Activated CD8-positive, alpha-beta memory T cell treated with anti-CD3 and anti-CD28 coated beads, Interleukin-2, amount 50 U/mL, for 1 hour (primary cell): ENCODE data around the gene ITIH6.
"Not testable (repeated sequence)": the region's sequence is repeated elsewhere in the genome, so short reads cannot be mapped to it uniquely, and the experiment has no call there.

Experiments used
- DNase-seq: peaks from one replicate; pipeline ENCODE4 v3.0.0-alpha.2; 2020; ENCODE audit errors: extremely low read depth

ITIH6 gene

GRCh38 chrX:54808109-54808604, 10.1 kb upstream of the ITIH6 start:
- no peak for DNase-seq

GRCh38 chrX:54807524-54808108, 9.6 kb upstream of the ITIH6 start, which contains the start of gene MAGED2:
Gene MAGED2 (plus strand): TSS chrX:54807745. CDS start chrX:54809332, 1,587 bp downstream.
- DNase-seq = no peak

DNA sequence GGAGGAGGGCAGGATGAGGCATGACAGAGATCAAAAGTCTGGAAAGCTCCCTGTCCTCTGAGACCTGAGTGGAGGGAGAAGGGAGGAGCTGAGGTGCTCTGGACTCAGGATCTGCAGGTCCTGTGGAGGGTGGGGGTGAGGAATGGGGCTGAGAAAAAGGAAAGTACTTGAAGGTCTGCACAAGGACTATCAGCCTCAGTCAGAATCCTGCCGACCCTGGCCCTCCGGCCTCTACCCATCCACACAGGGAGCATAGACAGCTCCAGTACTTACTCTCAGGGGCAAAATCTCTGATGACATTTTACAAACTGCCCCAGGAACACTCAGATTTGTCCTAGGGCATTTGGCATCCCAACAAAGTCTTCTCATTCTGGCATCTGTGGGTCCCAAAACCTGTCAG, 991 bp upstream of the ITIH6 start:
- no peak for DNase-seq

DNA sequence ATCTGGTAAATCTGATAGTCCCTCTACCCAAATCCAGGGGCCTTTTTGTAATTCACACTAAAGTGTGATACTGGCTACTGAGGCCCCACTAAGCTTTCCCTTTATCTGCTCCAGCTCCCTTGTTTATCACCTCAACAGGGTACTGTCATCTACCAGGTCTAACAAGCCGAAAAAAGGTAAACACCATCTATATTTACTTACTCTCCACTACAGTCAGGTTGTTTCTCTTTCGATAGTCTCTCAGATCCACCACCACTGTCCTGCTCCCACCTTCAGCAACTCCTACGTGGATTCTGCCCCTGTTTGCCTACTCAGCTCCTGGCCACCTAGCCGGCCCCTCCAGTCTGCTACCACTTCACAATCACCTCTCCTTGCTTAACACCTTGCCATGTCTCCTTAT, 3.3 kb downstream of the ITIH6 start:
- DNase-seq = no peak

GRCh38 chrX:54794028-54794427, 4.0 kb downstream of the ITIH6 start:
- DNase-seq = no peak

DNA sequence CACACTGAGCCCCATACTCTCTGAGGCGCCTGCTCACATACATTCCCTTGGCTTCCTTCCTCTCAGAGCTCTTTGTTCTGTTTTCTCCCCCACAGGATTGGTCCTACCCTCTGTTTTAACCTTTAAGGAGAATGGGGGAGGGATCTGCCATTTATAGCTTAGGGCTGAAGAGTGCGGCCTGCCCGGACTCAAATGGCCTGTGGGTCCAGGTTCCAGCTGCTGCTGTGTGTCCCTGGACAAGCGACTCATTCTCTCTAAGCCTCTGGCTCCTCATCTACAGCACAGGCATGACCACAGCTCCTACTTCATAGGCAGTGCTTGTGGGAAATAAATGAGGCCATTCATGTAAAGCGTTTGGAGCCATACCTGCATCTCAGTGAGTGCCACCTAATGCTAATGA, 8.7 kb downstream of the ITIH6 start:
- not testable (repeated sequence) for DNase-seq

DNA sequence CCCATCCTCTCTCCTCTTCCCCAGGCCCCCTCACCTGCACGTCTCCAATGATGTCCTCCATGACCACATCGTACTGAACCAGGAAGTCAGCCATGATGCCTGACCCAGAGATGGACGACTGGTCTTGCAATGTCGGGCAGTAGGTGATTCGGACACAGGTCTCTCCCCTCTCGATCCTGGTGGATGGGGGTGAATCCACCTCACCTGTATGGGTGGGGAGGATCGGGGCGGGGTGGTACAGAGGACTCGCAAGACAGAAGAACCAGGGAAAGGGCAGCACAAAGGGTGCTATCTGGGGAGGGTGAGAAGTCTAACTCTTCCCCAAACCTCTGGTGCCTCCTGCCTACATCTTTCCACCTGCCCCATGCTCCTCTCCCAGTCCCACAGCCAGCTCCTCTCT, 9.6 kb downstream of the ITIH6 start:
- no peak for DNase-seq

DNA sequence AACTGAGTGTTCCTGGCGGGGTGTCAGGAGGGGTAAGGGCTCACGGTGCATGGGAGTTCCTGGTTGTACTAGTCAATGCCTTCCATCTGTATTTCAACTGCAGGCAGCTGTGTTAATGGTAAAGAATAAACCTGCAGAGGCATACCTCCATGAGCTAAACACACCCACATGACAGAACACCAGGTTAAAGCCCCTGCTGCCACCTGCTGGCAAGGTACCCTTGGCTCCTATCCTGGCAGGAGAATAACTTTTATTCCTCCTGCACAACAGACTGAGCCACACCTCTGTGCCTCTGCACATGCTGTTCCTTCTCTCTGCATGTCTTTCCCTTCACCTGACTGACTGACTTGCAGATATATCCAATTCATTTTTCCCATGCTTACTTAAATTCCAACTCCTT, 11.1 kb downstream of the ITIH6 start:
- DNase-seq = no peak

DNA sequence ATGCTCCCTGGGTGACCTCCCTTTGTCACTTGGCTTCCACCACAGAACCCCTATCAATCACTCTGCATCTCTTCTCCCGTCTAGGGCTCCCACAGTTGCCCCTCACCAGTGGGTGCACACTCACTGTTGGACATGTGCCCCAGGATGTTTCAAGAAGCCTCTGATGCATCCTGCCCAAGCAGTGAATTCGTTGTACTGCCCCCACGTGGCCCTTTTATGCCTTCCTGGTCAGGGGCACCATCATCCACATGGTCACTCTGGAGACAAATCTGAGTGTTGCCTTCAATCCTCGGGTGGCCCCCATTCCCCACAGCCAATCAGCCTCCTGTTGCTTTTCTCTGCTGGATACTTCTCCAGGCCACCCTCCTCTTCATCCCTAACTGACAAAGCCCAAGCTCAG, 12.2 kb downstream of the ITIH6 start:
- no peak for DNase-seq

GRCh38 chrX:54776987-54777672, 20.9 kb downstream of the ITIH6 start:
- DNase-seq = no peak

DNA sequence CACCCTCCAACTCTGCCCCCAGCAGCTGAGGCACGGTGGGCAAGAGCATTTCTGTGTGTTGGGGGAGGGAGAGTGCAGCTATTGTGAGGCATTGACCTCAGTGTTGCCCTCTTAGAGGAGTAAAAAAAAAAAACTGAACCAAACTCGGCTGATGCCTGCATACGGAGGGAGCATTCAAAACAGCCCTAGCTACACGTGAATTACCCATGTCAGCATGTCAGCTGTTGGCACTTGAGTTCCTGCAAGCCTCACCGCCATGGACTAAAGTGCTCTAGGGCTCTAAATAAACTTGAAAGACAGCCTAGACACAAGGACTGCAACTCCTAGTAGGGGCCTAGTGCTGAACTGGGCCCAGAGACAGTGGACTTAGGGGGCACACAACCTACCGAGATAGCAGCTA, 22.0 kb downstream of the ITIH6 start:
- DNase-seq = no peak

DNA sequence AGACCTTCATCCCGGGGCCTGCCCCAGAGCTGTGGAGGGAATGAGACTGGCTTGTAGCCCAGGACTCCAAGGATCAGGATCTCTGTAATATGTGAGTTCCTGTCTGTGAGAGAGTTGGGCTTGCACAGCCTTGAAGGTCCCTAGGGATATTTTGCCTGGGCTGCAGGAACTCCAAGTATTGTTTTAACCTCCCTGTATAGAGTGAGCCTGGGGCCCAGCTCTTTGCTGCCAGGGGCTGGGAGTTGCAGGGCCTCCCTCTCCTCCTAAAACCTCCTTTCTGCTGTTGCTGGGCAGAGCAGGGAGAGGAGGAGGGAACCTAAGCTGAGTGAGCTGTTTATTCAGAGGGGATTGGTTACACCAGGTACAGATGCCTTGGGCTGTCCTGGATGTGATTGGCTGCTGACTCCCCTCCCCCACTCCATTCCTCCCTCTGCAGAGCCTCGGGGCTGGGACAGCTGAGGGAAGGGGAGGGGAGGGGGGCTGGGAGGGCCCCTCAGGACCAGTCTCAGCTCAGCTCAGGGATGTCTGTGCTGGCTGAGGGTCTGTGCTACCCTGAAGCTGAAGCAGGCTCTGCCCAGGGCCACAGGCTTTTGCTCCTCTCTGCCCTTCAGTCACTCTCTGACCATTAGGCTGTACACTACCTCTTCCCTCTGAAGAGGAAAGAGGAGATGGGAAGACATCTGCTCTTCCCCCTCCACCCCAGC, 23.5 kb downstream of the ITIH6 start:
- DNase-seq = not testable (repeated sequence)

GRCh38 chrX:54758114-54759055, 39.7 kb downstream of the ITIH6 start:
- DNase-seq = no peak

DNA sequence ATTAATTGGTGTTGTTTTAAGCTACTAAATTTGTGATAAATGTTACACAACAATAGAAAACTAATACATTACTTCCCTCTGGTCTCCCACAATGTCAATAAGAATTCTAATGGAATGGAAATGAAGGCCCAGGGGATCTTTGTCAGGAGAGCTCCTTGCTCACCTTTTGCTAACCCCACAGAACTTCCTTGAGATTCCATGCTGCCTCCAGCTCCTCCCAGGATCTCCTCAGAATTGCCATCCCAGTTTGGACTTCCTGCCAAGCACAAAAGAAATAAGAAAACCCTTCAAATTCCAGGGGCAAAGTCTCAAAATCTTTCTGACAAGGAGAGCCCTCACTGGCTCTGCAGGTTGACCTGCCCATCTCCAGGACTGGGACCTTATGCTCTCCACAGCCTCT, 43.2 kb downstream of the ITIH6 start:
- DNase-seq = no peak

DNA sequence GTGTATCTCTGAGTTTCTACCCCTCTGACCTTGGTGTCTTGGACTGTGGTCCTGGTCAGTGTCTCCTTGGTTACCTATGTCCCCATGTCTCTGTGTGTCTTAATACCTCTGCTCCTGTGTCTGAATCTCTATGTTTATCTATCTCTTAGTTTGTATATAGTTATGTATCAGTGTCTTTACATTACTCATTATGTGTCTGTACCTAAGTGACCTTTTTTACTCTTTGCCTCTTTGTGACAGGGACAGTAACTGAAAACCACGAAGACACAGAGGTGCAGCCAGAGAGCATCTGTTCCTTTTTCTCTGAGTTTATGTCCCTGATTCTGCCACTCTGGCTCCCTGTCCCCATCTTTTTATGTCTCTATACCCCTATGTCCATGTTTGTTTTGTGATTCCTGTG, 49.4 kb downstream of the ITIH6 start:
- no peak for DNase-seq

DNA sequence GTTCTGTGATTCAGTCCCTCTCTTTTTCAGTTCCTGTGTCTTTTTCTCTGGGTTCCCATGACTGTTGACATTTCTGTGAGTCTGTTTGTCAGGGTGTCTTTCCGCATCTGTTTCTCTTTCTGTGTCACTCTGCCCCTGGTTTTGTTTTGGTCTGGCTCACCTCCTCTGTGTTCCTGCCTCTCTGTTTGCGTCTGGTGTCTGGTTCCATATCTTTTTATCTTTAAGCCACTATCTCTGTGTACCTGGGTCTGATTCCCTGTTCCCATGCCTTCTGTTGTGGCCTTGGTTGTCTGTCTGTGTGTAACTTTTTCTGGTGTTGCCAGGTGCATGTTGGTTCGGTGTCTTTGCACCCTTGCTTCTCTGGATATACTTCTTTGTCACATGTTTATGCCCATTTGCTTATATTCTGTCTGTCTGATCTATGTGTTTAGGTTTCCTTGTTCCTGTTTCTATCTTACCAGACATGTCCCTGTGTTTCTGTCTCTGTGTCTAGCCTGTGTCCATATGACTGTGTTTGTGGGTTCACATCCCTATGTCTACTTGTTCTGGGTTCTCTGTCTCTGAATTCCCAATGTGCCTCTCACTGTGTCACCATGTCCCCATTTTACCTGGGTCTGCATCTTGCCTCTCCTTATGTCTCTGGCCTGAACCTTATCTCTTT, 50.2 kb downstream of the ITIH6 start:
- DNase-seq = no peak

- DNase-seq = no peak
These were observed 51.1 kb downstream of the ITIH6 start for GRCh38 chrX:54746928-54747327.

GRCh38 chrX:54745676-54746075, 52.4 kb downstream of the ITIH6 start:
- DNase-seq = no peak

- DNase-seq = not testable (repeated sequence)
These were observed 59.5 kb downstream of the ITIH6 start for GRCh38 chrX:54738567-54738966.

DNA sequence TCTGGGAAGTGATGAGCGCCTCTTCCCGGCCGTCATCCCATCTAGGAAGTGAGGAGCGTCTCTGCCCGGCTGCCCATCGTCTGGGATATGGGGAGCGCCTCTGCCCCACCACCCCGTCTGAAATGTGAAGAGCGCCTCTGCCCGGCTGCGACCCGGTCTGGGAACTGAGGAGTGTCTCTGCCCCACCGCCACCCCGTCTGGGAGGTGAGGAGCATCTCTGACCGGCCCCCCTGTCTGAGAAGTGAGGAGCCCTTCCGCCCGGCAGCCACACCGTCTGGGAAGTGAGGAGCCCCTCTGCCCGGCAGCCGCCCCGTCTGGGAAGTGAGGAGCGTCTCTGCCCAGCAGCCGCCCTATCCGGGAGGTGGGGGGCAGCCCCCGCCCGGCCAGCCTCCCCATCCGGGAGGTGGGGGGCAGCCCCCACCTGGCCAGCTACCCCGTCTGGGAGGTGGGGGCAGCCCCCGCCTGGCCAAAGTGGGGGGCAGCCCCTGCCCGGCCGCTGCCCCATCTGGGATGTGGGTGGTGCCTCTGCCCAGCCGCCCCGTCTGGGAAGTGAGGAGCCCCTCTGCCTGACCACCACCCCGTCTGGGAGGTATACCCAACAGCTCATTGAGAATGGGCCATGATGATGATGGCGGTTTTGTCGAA, 61.6 kb downstream of the ITIH6 start:
- not testable (repeated sequence) for DNase-seq

DNA sequence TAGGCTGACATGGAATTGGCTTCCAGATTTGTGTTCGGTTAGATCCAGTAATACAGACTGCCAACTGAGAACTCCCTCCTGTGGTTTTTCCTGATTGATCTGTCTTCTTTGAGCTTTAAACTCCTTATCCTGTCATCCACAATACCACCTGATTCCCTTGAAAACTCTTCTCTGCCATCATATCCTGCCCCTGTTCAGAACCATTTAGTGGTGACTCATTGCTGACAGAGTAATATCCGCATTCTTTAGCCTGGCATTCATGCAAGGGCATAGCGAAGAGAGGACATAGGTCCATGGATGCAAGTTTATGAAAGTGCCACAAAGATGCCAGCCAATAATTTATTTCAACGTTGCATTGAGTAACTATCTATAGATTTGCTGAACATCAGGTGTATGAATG, 76.6 kb downstream of the ITIH6 start:
- DNase-seq = no peak
